ENCODE measurements around the gene HELLS. TPM values are rescaled to one million over a fixed set of nuclear protein-coding genes. Genes with fewer than 3 reads are reported as not detected.

HELLS gene
- total RNA-seq, 4 donors from 2014 or later: 3.1 to 11.8 (median 5.8) TPM

- Histone ChIP-seq H3K27ac (no peak overlapping the region), H3K4me3 (no peak overlapping the region), H3K27me3 (no peaks in the 10 kb centered on the region), H3K4me1 (no peaks in the 10 kb centered on the region), H3K36me3 (no peaks in the 10 kb centered on the region), H3K9me3 (peaks cover 0 to 5% (median 0%) of the 10 kb centered on the region in 4 donors)
- 66 to 77% methylated on average over 2 of the region's 2 CpGs for WGBS, 2 donors
- no peak for DNase-seq (ENCODE audit: low spot score in 2 of 2)
- TF ChIP-seq POLR2A (IDR thresholded peaks at IDR 0.05) (no peak), CTCF (IDR thresholded peaks at IDR 0.05) (no peak), EP300 (IDR thresholded peaks at IDR 0.05) (no peak)
Observed at GRCh38 chr10:94623572-94623971, 78.0 kb downstream of the HELLS start.

GRCh38 chr10:94626476-94626875 lies 80.9 kb downstream of the HELLS start:
- 77 to 88% methylated on average over 2 of the region's 2 CpGs for WGBS, 2 donors

GRCh38 chr10:94627511-94627910 lies 81.9 kb downstream of the HELLS start:
- H3K9me3 ChIP-seq: peaks cover 0 to 6% (median under 1%) of the 10 kb centered on the region in 4 donors
- no peak overlapping the region for H3K27ac ChIP-seq
- no peaks in the 10 kb centered on the region for H3K36me3 ChIP-seq
- no peaks in the 10 kb centered on the region for H3K4me1 ChIP-seq
- 61 to 67% methylated on average over 1 of the region's 1 CpG for WGBS, 2 donors
- no peak overlapping the region for H3K4me3 ChIP-seq
- no peaks in the 10 kb centered on the region for H3K27me3 ChIP-seq
- TF ChIP-seq POLR2A (IDR thresholded peaks at IDR 0.05) (no peak), CTCF (IDR thresholded peaks at IDR 0.05) (no peak), EP300 (IDR thresholded peaks at IDR 0.05) (no peak)
- DNase-seq (ENCODE audit: low spot score in 2 of 2): no peak

More at GRCh38 chr10:94626476-94626875, 80.9 kb downstream of the HELLS start:
- H3K36me3 ChIP-seq: no peaks in the 10 kb centered on the region
- H3K4me1 ChIP-seq: no peaks in the 10 kb centered on the region
- no peak overlapping the region for H3K27ac ChIP-seq
- peaks cover 0 to 5% (median 0%) of the 10 kb centered on the region in 4 donors for H3K9me3 ChIP-seq
- no peaks in the 10 kb centered on the region for H3K27me3 ChIP-seq
- DNase-seq (ENCODE audit: low spot score in 2 of 2): no peak
- TF ChIP-seq EP300 (IDR thresholded peaks at IDR 0.05) (no peak), CTCF (IDR thresholded peaks at IDR 0.05) (no peak)
- H3K4me3 ChIP-seq: no peak overlapping the region

GRCh38 chr10:94630017-94630688 lies 84.6 kb downstream of the HELLS start:
- H3K4me3 ChIP-seq: no peak overlapping the region
- no peak for TF ChIP-seq EP300 (IDR thresholded peaks at IDR 0.05)
- TF ChIP-seq CTCF (IDR thresholded peaks at IDR 0.05): peak in 3 of 5 experiments; percentile 25 to 47 (median 32)
- no peak for TF ChIP-seq POLR2A (IDR thresholded peaks at IDR 0.05)

GRCh38 chr10:94631077-94631875 lies 85.7 kb downstream of the HELLS start:
- Histone ChIP-seq H3K27me3 (no peaks in the 10 kb centered on the region), H3K4me1 (no peaks in the 10 kb centered on the region), H3K36me3 (no peaks in the 10 kb centered on the region), H3K27ac (no peak overlapping the region), H3K4me3 (no peak overlapping the region), H3K9me3 (peaks cover 0 to 29% (median 2%) of the 10 kb centered on the region in 4 donors)
- WGBS, 2 donors: 77 to 79% methylated on average over 3 of the region's 3 CpGs
- TF ChIP-seq POLR2A (IDR thresholded peaks at IDR 0.05): no peak
- TF ChIP-seq CTCF (IDR thresholded peaks at IDR 0.05): no peak
- no peak for DNase-seq (ENCODE audit: low spot score in 2 of 2)

More at GRCh38 chr10:94630017-94630688, 84.6 kb downstream of the HELLS start:
- H3K36me3 ChIP-seq: no peaks in the 10 kb centered on the region
- no peaks in the 10 kb centered on the region for H3K4me1 ChIP-seq
- H3K27me3 ChIP-seq: no peaks in the 10 kb centered on the region
- H3K9me3 ChIP-seq: peaks cover 0 to 26% (median 2%) of the 10 kb centered on the region in 4 donors
- H3K27ac ChIP-seq: no peak overlapping the region
- WGBS, 2 donors: 27 to 29% methylated on average over 4 of the region's 4 CpGs
- no peak for DNase-seq (ENCODE audit: low spot score in 2 of 2)

Data from tibial nerve (tissue), 4 donors.